Measurements from ENCODE around the gene KRTAP13-3.

KRTAP13-3 gene

DNA sequence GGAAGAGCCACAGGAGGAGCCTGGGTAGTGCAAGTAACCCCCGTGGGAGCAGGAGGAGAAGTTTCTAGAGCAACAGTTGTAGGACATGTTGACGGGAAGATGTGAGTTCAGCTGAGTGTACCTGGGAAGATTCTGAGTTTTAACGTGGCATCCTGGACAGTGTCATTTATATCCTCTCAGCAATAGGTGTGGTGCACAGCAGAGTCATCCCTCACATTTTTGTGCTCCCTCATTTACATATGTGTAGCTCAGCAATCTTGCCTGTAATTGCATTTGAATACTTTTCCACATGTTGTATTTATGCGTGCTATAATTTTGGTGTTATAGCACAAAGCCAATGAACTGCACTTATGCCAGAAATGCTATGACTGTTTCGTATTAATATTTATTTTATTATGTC lies at the start of gene KRTAP13-3:
KRTAP13-3 (minus strand) TSS at position 101 of the 400 bp plus-strand sequence; CDS start at position 87, 14 bp downstream.
- no peak for DNase-seq (ENCODE audit: low spot score)

- no peak for DNase-seq (ENCODE audit: low spot score)
Measured at GRCh38 chr21:30468900-30469714, 43.4 kb upstream of the KRTAP13-3 start.

- DNase-seq (ENCODE audit: low spot score) = no peak
Measured at GRCh38 chr21:30463713-30464112, 38.0 kb upstream of the KRTAP13-3 start.

- no peak for DNase-seq (ENCODE audit: low spot score)
Measured at GRCh38 chr21:30448514-30448913, 22.8 kb upstream of the KRTAP13-3 start.

DNA sequence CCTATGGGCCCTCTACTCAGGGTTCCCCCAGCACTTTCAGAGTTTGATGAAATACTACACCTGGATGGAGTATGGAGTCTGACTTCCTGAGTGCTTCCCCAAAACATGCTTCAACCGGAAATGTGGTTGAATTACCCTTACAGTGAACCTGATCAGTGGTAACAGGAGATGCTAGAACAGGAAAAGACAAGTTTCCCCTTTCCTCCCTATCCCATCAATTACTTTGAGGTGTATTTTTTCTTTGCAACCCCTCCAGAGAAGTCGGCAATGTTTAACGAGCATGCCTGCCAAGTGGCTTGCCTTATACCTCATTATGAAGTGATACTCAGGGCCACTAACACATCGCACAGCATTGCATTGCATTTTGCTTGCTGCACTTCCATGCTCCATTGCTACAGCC lies 21.3 kb upstream of the KRTAP13-3 start:
- DNase-seq (ENCODE audit: low spot score) = no peak

DNA sequence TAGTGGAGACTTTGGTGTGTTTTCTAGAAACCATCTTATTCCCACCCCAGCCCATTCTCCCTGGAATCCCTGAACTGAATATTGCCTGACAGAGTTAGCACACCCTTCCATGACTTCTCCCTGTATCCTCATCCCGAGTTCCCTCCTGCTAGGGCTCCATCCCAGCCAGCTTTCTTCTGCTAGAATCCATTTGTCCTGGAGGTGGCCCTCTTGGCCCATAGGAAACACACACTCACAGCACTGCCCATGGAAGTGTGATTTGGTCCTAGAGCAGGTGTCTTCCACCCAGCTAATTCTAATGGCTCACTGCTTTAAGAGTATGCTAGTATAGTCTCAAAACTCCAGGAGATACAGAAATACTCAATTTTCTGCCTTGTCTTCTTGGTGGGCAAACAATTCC lies 18.5 kb upstream of the KRTAP13-3 start:
- no peak for DNase-seq (ENCODE audit: low spot score)

DNA sequence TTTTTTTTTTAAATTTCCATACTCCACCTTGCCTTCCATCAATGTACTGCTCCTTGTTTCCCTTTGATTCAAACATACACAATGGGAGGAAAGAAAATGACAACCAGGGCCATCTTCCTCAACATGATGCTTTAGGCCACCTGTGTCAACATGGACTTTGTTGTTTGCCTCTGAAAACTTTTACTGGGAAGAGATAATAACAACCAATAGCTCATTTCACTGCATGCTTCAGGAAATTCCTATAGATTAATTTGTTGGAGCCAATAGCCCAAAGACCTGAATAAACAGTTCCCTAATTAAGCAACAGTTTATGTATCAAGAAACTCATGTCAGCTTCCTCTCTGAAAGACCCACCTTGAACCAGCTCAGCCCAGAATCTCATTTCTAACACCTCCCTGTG lies 17.5 kb upstream of the KRTAP13-3 start:
- no peak for DNase-seq (ENCODE audit: low spot score)

DNA sequence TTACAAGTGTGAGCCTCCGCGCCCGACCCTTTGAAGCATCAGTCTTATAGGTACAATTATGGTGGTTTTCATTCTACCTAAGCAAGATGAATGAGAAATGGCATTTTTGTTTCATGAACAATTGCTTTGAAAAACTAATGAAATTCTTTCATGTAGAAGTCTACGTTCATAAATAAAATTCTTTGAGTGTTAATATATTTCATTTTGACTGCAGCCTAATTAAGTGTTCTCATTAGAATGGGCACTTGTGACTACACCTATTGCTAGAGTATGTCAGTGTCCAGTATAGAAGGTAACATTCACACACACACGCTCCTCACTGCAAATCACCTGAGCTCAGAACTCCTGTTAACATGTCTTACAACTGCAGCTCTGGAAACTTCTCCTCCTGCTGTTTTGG lies 14.2 kb upstream of the KRTAP13-3 start, which contains the start of gene KRTAP15-1:
KRTAP15-1 (plus strand) TSS at position 301 of the 400 bp plus-strand sequence; CDS start at position 354, 53 bp downstream.
- no peak for DNase-seq (ENCODE audit: low spot score)

DNA sequence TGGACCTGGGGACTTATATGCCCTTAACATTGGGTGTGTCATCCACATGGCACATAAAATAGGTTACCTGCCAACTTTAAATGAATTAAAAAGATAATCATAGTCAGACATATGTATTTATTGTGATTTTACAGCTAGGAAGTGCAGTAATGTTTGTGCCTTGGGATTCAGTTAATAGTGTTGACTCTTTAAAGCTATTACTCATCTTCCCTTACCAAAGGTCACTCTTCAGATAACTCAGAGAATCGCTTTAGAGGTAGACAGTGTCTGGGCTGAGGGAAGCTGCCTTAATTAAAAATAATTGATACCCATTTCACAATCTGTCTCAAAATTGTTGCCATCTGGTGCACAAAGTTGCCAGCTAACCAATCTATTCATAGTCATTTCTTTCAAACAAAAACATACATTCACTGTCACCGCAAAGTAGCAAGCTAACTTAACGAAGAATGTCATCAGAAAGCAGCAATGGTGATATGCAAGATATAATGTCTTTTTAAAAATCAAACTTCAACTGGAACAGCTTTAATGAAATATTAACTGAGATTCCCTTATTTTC lies 11.4 kb upstream of the KRTAP13-3 start:
- no peak for DNase-seq (ENCODE audit: low spot score)

DNA sequence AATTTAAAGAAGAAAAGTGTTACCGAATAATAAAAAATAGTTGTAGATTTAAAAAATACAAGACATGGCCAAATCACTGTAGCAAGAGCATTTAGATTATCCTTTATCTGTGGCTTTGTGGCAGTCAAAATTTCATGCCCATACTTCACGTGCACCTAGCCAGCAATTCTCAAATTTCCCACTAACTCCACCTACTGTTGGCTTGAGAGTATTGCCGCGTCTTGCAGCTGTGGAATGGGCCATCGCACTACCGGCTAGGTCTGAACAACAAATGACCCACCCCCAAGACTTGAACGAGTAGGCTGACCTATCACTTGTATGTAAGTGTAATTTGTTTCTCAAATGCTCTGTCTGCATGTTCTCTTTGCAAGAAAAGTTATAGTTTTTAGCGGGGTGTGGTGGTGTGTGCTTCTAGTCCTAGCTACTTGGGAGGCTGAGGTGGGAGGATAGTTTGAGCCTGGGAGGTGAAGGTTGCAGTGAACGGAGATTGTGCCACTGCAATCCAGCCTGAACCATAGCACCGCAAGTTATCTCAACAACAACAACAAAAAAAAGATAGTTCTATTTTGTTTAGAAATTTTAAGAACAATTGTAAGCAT lies 8.4 kb upstream of the KRTAP13-3 start:
- peak; percentile 57 for DNase-seq (ENCODE audit: low spot score)

GRCh38 chr21:30430170-30430655 lies 4.5 kb upstream of the KRTAP13-3 start, which contains the start of gene KRTAP13-4:
Gene KRTAP13-4 (plus strand): TSS chr21:30430220. CDS start chr21:30430276, 56 bp downstream.
- no peak for DNase-seq (ENCODE audit: low spot score)

GRCh38 chr21:30426731-30427130 lies 1.0 kb upstream of the KRTAP13-3 start:
- no peak for DNase-seq (ENCODE audit: low spot score)

- no peak for DNase-seq (ENCODE audit: low spot score)
Measured at GRCh38 chr21:30415993-30416392, 9.7 kb downstream of the KRTAP13-3 start.

GRCh38 chr21:30408782-30409494 lies 16.8 kb downstream of the KRTAP13-3 start:
- DNase-seq (ENCODE audit: low spot score) = peak; percentile 74

DNA sequence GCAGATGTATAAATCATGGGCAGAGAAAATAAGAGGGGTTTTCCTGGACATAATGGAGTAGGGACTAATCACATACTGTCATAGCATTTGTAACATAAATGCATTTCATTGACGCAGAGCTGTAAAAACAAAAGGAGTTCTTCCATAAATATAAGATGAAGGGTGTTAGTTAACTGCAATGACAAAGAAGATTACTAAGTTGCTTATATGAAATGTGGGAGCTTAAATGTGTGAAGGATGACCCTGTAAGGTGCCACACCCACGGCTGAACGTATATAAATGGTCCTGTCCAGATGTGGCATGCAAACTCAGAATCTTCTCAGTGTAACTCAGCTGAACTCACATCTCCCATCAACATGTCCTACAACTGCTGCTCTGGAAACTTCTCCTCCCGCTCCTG lies 30.0 kb downstream of the KRTAP13-3 start, which contains the start of gene KRTAP13-1:
KRTAP13-1 (plus strand) TSS at position 301 of the 400 bp plus-strand sequence; CDS start at position 357, 56 bp downstream.
- no peak for DNase-seq (ENCODE audit: low spot score)

GRCh38 chr21:30391492-30392025 lies 34.2 kb downstream of the KRTAP13-3 start:
- DNase-seq (ENCODE audit: low spot score) = no peak

GRCh38 chr21:30382201-30382600 lies 43.5 kb downstream of the KRTAP13-3 start:
- DNase-seq (ENCODE audit: low spot score) = no peak
